GOT3 (cell line): ENCODE measurements around the gene PLA2G4E.

Experiments used
- DNase-seq: peaks from one replicate; lab custom pipeline; 2025; ENCODE audit warnings: mixed read lengths; lab: John Stamatoyannopoulos, UW

PLA2G4E gene

DNA sequence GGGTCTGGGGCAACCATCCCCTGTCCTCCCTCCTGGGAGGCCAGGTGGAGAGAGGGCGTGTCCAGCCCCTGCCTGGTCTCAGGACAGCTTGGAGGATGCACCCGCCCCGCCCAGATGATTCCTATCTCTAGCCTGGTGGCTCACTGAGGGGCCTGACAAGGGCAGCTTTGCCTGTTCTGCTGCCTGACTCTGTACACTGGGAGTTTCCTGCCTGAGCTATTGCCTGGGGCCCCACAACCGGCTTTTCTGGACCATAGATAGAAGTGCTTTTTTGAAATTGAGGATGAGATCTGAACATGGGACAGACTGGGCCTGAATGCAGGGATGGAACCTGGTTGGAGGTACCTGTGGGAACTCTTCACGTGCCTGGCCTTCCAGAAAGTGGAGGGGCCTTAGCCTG lies 751 bp upstream of the PLA2G4E start:
- DNase-seq = no peak

DNA sequence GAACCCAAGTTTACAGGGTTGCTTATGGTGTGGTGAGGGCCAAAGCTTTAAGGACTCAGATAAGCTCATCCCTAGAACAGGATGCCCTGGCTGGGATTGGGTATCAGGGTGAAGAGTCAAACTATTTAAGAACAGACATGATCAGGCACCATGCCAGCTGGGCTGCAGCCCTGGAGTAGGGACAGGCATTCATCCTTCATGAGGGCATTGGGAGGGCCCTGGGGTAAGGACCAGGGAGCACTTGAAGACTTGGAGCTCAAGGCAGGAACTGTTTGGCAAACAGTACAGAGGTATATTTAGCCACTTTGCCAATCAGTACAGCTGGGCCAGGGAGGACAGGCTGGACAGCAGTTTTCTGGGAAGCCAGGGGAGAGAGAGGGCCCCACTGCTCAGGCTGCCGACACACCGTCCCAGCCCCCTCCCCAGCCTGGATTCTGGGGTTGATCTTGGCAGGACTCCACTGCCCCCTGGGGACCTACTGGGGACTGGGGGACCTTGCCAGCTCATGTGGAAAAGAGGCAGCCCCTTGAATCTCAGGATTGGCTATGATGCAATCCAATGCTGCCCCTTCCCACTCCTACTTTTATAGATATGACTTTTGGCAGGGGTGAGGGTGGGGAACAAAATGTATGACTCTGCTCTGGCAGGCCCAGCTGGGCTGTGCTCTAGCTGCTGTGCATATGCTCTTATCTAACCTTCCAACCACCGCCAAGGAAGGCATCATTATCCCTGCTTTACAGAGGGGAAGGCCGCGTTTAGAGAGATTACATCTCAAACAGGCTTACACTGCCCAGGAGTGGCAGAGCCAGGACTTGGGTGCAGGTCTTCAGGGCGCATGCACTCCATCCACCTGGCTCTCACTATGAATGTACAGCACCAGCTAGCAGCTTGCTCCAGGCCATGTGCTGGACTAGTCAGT lies 2.3 kb downstream of the PLA2G4E start:
- no peak for DNase-seq

GRCh38 chr15:42016971-42017370 lies 3.9 kb downstream of the PLA2G4E start:
- DNase-seq = no peak

DNA sequence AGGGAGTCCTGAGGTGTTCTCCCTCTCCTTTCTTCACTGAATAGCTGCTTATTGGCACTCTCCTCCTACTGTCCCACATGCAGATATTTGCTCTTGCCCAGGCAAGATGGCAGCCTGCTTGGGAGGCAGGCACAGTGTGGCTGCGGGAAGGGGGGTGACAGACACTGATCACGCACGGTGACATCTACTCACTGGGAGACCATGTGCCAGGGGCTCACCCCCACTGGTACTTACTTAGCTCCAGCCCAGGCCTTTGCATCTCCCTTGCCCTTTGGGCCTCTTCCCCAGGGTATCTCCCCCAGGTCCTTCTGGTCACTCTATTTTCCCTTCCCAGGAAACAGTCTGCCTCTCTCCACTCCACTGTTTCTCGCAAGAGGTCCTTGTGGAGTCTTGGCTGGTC lies 6.4 kb downstream of the PLA2G4E start:
- no peak for DNase-seq

GRCh38 chr15:42012928-42013482 lies 7.8 kb downstream of the PLA2G4E start:
- DNase-seq = no peak

- DNase-seq = no peak
Observed at GRCh38 chr15:42012241-42012640, 8.6 kb downstream of the PLA2G4E start.

DNA sequence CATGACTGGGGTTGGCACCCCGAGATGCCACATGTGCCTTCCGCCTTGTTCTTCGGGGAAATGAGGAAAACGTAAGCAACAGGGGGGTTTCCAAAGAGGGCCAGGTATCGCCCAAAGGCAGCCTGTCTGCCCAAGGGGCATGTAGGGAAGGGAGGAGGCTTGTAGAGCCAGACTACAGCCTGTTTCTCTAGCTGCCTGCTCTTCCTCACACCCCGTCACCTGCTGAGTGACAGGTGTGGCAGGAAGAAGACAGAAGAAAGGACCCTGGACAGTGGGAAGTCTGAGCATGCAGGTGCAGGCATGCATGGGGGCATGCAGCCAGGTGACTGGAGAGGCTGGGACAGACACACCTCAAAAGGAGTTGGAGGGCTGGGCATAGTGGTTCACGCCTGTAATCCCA lies 9.8 kb downstream of the PLA2G4E start:
- DNase-seq = no peak

DNA sequence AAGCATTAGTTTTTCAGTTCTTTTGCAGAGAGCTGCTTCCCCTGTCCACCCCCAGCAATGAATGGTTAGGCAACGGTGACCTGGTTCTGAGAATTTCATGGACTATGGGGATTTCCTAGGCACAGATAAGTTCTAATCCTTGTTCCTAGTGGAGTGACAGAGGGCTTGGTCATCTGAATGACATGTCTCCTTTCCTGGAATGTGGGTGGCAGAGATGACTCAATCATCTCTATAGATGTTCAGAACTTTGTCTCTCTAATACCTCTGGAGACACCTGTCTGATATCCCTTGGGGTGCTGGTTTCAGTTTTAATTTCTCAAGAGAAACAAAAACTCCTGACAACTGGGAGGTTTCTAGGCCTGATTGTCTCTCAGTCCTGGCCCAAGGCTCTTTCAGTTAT lies 10.4 kb downstream of the PLA2G4E start:
- DNase-seq = no peak

DNA sequence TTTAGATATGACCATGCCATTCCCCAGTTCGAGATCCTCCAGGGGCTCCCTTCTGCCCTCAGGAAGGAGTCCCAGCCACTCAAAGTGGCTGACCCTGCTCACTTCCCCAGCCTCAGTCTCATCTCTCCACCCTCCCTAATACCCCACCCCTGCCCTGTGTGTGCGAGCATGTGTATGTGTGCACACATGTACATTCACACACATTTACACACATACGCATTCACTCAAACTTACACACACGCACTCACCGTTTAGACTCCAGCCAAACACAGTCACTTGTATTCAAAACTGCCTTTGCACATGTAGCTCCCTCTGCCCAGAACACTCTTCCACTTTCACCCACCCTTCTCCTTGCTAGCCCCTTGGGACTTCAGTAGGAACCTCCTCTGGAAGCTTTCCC lies 11.4 kb downstream of the PLA2G4E start:
- no peak for DNase-seq

- DNase-seq = no peak
Observed at GRCh38 chr15:42009022-42009421, 11.8 kb downstream of the PLA2G4E start.

GRCh38 chr15:42007386-42007785 lies 13.5 kb downstream of the PLA2G4E start:
- no peak for DNase-seq

DNA sequence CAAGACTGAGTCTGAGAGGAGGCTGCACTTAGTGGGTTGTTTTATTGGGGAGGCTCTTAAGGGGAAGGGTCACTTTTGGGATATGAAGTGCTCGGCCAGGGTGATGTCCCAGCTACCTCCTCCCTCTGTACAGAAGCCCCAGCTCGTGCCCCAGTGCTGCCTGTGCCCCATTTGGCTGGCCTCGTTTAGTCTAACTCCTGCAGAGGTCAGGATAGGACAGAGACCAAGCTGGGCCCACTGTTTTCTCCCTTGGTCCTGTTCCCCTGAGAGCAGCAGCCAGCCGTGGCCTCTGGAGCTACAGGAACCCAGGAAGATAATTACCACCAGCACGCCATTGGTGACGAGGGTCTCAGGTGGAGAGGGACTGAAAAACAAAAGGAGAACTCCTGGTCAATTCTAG lies 18.5 kb downstream of the PLA2G4E start:
- DNase-seq = no peak

- no peak for DNase-seq
Observed at GRCh38 chr15:42001236-42001635, 19.6 kb downstream of the PLA2G4E start.

- no peak for DNase-seq
Observed at GRCh38 chr15:41999290-42000285, 21.3 kb downstream of the PLA2G4E start.

DNA sequence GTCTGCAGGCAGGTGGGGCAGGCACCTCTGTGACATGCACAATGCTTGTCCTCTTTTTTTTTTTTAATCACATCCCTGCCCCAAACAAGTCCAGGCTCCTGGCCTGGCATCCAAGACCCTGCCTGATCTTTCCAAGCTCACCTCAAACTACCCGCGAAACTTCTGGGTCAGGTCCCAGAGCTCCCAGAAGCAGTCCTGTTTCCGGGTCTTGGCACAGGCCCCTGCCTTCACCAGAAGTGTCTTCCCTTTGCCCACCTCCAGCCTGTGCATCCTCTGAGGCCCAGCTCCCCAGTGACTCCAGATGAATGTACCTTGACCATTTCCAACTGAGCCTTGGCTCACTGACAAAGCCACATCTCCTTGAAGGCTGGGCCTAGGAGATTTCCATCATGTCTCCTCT lies 23.0 kb downstream of the PLA2G4E start:
- no peak for DNase-seq

- no peak for DNase-seq
Observed at GRCh38 chr15:41996921-41997592, 23.8 kb downstream of the PLA2G4E start.

DNA sequence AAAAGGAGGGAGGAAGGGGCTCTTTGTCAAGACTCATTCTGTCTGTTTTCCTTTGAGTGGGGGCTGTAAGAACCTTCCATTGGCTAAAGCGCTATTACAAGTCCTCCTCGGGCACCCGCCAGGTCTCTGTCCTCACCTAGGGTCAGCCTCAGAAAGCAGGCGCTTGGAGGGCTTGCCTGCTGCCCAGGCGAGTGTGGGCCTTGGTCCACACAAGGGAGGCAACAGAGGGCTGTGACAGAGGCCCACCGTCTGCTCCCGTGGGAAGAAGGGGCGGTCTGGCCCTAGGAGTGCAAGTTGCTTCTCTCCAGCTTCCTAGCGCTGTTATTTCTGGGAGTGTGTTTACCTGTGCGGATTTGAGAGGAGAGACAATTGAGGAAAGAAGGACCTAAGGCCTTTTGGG lies 24.5 kb downstream of the PLA2G4E start:
- DNase-seq = no peak

DNA sequence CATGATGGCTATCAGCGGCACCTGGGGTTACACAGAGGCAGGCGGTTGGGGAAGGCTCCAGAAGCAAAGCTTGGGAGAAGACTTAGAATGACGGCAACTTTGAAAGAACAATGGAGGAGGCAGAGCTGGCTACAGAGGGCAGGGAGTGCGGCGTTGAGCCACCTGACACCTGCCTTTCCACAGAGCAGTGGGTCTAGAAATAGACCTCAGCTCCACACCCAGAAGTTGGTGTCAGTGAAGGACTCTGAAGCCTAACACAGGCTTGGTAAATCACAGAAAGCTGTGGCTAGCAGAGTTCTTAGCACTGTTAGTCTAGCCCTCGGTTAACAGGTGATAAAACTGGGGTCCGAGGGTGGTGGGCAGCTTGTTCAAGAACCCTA lies 25.4 kb downstream of the PLA2G4E start:
- DNase-seq = no peak

GRCh38 chr15:41994772-41995475 lies 25.9 kb downstream of the PLA2G4E start:
- no peak for DNase-seq

GRCh38 chr15:41994171-41994650 lies 26.6 kb downstream of the PLA2G4E start:
- DNase-seq = no peak
